H1 (cell line): ENCODE measurements around the gene EFNA3. TPM values are rescaled to one million over a fixed set of nuclear protein-coding genes. Genes with fewer than 3 reads are reported as not detected.

Source experiments
- CTCF ChIA-PET: fragments of 300-600 bp; sonication (Branson Sonifier 250); formaldehyde crosslinking; loops from one replicate; lab custom pipeline; 2021; ENCODE audit not compliant: partially characterized antibody; lab: Charles Lee
- POLR2A ChIA-PET: fragments of 300-600 bp; sonication (Branson Sonifier 250); formaldehyde crosslinking; loops from one replicate; lab custom pipeline; 2021; ENCODE audit warnings: inconsistent platforms; ENCODE audit not compliant: partially characterized antibody; lab: Charles Lee
- DNase-seq, 2 experiments: peaks; one replicate each; pipeline versions ENCODE4 v3.0.0 to v3.0.0-alpha.2; 2010 to 2022; ENCODE audit warnings: low spot score in 2 of 2, low read depth in 1 of 2, mixed read lengths in 1 of 2
- FAIRE-seq: peaks from 2 replicates; lab custom pipeline; 2011; peaks lifted over from hg19 to GRCh38; lab: Jason Lieb, UNC
- H2AFZ ChIP-seq: 2 replicates; pipeline ENCODE4 v1.8.1; 2012; ENCODE audit warnings: low read length, inconsistent platforms
- H2AK5ac ChIP-seq: 2 replicates; pipeline ENCODE4 v1.6.1; 2013; ENCODE audit warnings: low read depth, low read length
- H2BK120ac ChIP-seq: replicated peaks from 2 replicates; pipeline ENCODE3; 2013; ENCODE audit warnings: low read depth, low read length, inconsistent platforms
- H2BK12ac ChIP-seq: 2 replicates; pipeline ENCODE4 v1.6.1; 2013; ENCODE audit warnings: low read depth, low read length
- H2BK15ac ChIP-seq: 2 replicates; pipeline ENCODE4 v1.6.1; 2013; ENCODE audit warnings: low read length
- H2BK20ac ChIP-seq: 2 replicates; pipeline ENCODE4 v1.6.1; 2013; ENCODE audit warnings: low read length
- H2BK5ac ChIP-seq: 2 replicates; pipeline ENCODE4 v1.6.1; 2013; ENCODE audit warnings: low read depth, low read length
- H3K14ac ChIP-seq: 2 replicates; pipeline ENCODE4 v1.6.1; 2013; ENCODE audit warnings: inconsistent platforms; ENCODE audit not compliant: insufficient read length
- H3K18ac ChIP-seq: 2 replicates; pipeline ENCODE4 v1.6.1; 2013; ENCODE audit warnings: low read length; ENCODE audit errors: extremely low read depth
- H3K23ac ChIP-seq: 2 replicates; pipeline ENCODE4 v1.6.1; 2013; ENCODE audit warnings: inconsistent platforms; ENCODE audit not compliant: insufficient read length
- H3K23me2 ChIP-seq: 2 replicates; pipeline ENCODE4 v1.6.1; 2013; ENCODE audit warnings: low read depth, low read length
- H3K27ac ChIP-seq: 2 replicates; pipeline ENCODE4 v1.6.1; 2011; ENCODE audit warnings: low read depth, low read length, inconsistent platforms
- H3K27me3 ChIP-seq, 4 experiments: replicated peaks in 1 of 4; 1 replicate in 1 of 4; 2 replicates in 3 of 4; pipeline versions ENCODE4 v1.6.1 to v1.8.1; 2011 to 2013; ENCODE audit warnings: low read length in 3 of 4, mild to moderate bottlenecking in 3 of 4, inconsistent platforms in 2 of 4, mixed read lengths in 2 of 4, moderate library complexity in 1 of 4; ENCODE audit not compliant: control insufficient read depth in 3 of 4, insufficient read depth in 3 of 4; ENCODE audit errors: extremely low read depth in 1 of 4
- H3K36me3 ChIP-seq, 4 experiments: 2 replicates each; pipeline versions ENCODE4 v1.6.1 to v1.8.1; 2011 to 2013; ENCODE audit warnings: mild to moderate bottlenecking in 4 of 4, low read length in 3 of 4, moderate library complexity in 2 of 4, control low read depth in 1 of 4, inconsistent platforms in 1 of 4; ENCODE audit not compliant: insufficient read depth in 4 of 4, control insufficient read depth in 2 of 4
- H3K4ac ChIP-seq: replicated peaks from 2 replicates; pipeline ENCODE3; 2013; ENCODE audit warnings: low read length, low read depth, mixed read lengths, inconsistent platforms; ENCODE audit not compliant: insufficient read length
- H3K4me1 ChIP-seq, 4 experiments: replicated peaks in 1 of 4; 1 replicate in 1 of 4; 2 replicates in 3 of 4; pipeline versions ENCODE4 v1.6.1 to v1.8.1; 2011 to 2013; ENCODE audit warnings: low read length in 3 of 4, inconsistent platforms in 2 of 4, mixed read lengths in 1 of 4; ENCODE audit not compliant: insufficient read depth in 4 of 4, control insufficient read depth in 3 of 4
- H3K4me2 ChIP-seq, 2 experiments: 2 replicates each; pipeline versions ENCODE4 v1.6.1 to v1.8.1; 2011 to 2013; ENCODE audit warnings: low read depth in 2 of 2, low read length in 2 of 2, control low read depth in 1 of 2, inconsistent platforms in 1 of 2, mild to moderate bottlenecking in 1 of 2; ENCODE audit not compliant: insufficient read depth in 1 of 2
- H3K4me3 ChIP-seq, 4 experiments: fragments of 200-600, 300-600 bp in 1 of 4; sonication (generic), shearing (Covaris generic), sonication (Bioruptor Twin) in 1 of 4; 2 replicates each; pipeline versions ENCODE4 v1.5.1 to v1.8.1; 2011 to 2016; ENCODE audit warnings: low read length in 4 of 4, low read depth in 3 of 4, control low read depth in 2 of 4, inconsistent platforms in 2 of 4, mild to moderate bottlenecking in 2 of 4, mixed read lengths in 1 of 4, moderate library complexity in 1 of 4; ENCODE audit not compliant: insufficient read depth in 2 of 4; ENCODE audit errors: extremely low read depth in 1 of 4
- H3K56ac ChIP-seq: replicated peaks from 2 replicates; pipeline ENCODE3; 2013; ENCODE audit warnings: low read depth, mild to moderate bottlenecking, mixed read lengths, low read length, inconsistent platforms; ENCODE audit not compliant: insufficient read length
- H3K79me1 ChIP-seq: 2 replicates; pipeline ENCODE4 v1.6.1; 2013; ENCODE audit warnings: low read depth, low read length, control low read depth
- H3K79me2 ChIP-seq, 2 experiments: 2 replicates each; pipeline versions ENCODE4 v1.6.1 to v1.8.1; 2012 to 2013; ENCODE audit warnings: low read length in 2 of 2, mild to moderate bottlenecking in 2 of 2, inconsistent platforms in 1 of 2; ENCODE audit not compliant: insufficient read depth in 2 of 2, control insufficient read depth in 1 of 2
- H3K9ac ChIP-seq, 4 experiments: replicated peaks in 1 of 4; 1 replicate in 1 of 4; 2 replicates in 3 of 4; pipeline versions ENCODE4 v1.6.1 to v1.8.1; 2011 to 2013; ENCODE audit warnings: low read depth in 3 of 4, low read length in 3 of 4, control low read depth in 2 of 4, mild to moderate bottlenecking in 2 of 4, moderate library complexity in 2 of 4, inconsistent platforms in 1 of 4; ENCODE audit errors: extremely low read depth in 1 of 4
- H3K9me3 ChIP-seq, 2 experiments: 2 replicates each; pipeline versions ENCODE4 v1.6.1 to v1.8.1; 2012 to 2013; ENCODE audit warnings: mild to moderate bottlenecking in 2 of 2, moderate library complexity in 2 of 2, control low read depth in 1 of 2, inconsistent platforms in 1 of 2, low read depth in 1 of 2, low read length in 1 of 2, mixed read lengths in 1 of 2; ENCODE audit not compliant: insufficient read depth in 2 of 2
- H4K20me1 ChIP-seq, 2 experiments: replicated peaks in 1 of 2; 2 replicates each; pipeline versions ENCODE3 to v1.8.1; 2011 to 2013; ENCODE audit warnings: inconsistent platforms in 2 of 2, low read length in 2 of 2, mild to moderate bottlenecking in 1 of 2; ENCODE audit not compliant: insufficient read depth in 2 of 2, control insufficient read depth in 1 of 2
- H4K5ac ChIP-seq: 2 replicates; pipeline ENCODE4 v1.6.1; 2013; ENCODE audit warnings: low read length, low read depth, mixed read lengths, inconsistent platforms; ENCODE audit not compliant: insufficient read length
- H4K8ac ChIP-seq: 2 replicates; pipeline ENCODE4 v1.8.0; 2013; ENCODE audit warnings: mild to moderate bottlenecking, moderate library complexity, low read length, inconsistent platforms; ENCODE audit not compliant: insufficient read depth; ENCODE audit errors: extremely low read depth
- H4K91ac ChIP-seq: replicated peaks from 2 replicates; pipeline ENCODE3; 2013; ENCODE audit warnings: low read length, mixed read lengths, inconsistent platforms; ENCODE audit not compliant: insufficient read length
- ASH2L ChIP-seq: fragments of 200-600, 300-600 bp; sonication (generic); IDR thresholded peaks from one replicate; pipeline ENCODE4 v1.7.1; 2017; ENCODE audit warnings: low read length
- CHD2 ChIP-seq: IDR thresholded peaks from 2 replicates; pipeline ENCODE4 v1.6.1; 2012; ENCODE audit warnings: low read length, improper control_type of control experiment
- SUZ12 ChIP-seq: fragments of 200-600 bp; sonication (generic); IDR thresholded peaks from 2 replicates; pipeline ENCODE4 v1.6.1; 2012; ENCODE audit warnings: mild to moderate bottlenecking, inconsistent platforms, low read length, moderate library complexity, mixed read lengths
- WGBS, 2 experiments: shearing (Covaris generic) in 1 of 2; methylation state at CpG; one replicate each; pipeline versions ENCODE4 v1.1.6 to v1.1.7; 2013 to 2015; ENCODE audit warnings: low lambda C conversion rate in 2 of 2, mixed read lengths in 2 of 2, inconsistent platforms in 1 of 2, low coverage in 1 of 2, missing lambda C conversion rate in 1 of 2; ENCODE audit not compliant: insufficient replicate concordance in 2 of 2, insufficient coverage in 1 of 2, insufficient read length in 1 of 2; ENCODE audit errors: extremely low coverage in 1 of 2, missing lambda C conversion rate in 1 of 2; 5-methylcytosine and 5-hydroxymethylcytosine counted together
- polyA plus RNA-seq, 7 experiments: library from polyadenylated mRNA; depleted of rRNA in 3 of 7; stranded (reverse) in 5 of 7; unstranded in 2 of 7; fragments of >200 nt in 5 of 7; fragments of 200-250 nt in 2 of 7; gene quantifications; 1 replicate in 5 of 7; 2 replicates in 1 of 7; 4 replicates in 1 of 7; pipeline versions ENCODE4 v1.2.1 to v1.2.3, GENCODE V29; 2011 to 2013; ENCODE audit warnings: missing spikeins in 2 of 7, mixed read lengths in 2 of 7
- total RNA-seq: library from RNA; stranded (reverse); fragmentation: NEBNext Ultra II Directional; extraction: Animal tissue kit (Norgen Biotek cat#: 25700); gene quantifications from 2 replicates; pipeline ENCODE4 v1.2.1, GENCODE V29; 2021

EFNA3 gene
- total and polyA plus RNA-seq, 2 of the 8 experiments (the other 6 are each of a cell fraction or from before 2014, with no cell fraction given), result 10.8 to 13.8 TPM

- peak overlapping the region; percentile 46 for H3K4ac ChIP-seq
- H3K18ac ChIP-seq, result no peak overlapping the region
- peaks cover 25 to 37% (median 32%) of the 10 kb centered on the region in 4 experiments for H3K27me3 ChIP-seq
- peak overlapping the region in 1 of 4 experiments; percentile 4; a peak in 3 of 7 replicates for H3K9ac ChIP-seq
- H2BK12ac ChIP-seq, result peak overlapping the region; percentile 96; the same call in 1 of the 2 replicates
- no peak overlapping the region for H3K14ac ChIP-seq
- H3K23me2 ChIP-seq, result peaks cover 33% of the 10 kb centered on the region
- peak overlapping the region; percentile 75 for H4K91ac ChIP-seq
- H3K79me2 ChIP-seq, result no peaks in the 10 kb centered on the region
- H3K4me1 ChIP-seq, result peaks cover 16 to 60% (median 33%) of the 10 kb centered on the region in 4 experiments
- H2BK15ac ChIP-seq, result no peak overlapping the region
- H2BK5ac ChIP-seq, result 0 out of 2 replicates have a peak overlapping the region, but pooled peaks have one; percentile 85
- no peak for DNase-seq
- peaks cover 0 to 4% (median under 1%) of the 10 kb centered on the region in 4 experiments; a peak in 2 of 8 replicates for H3K36me3 ChIP-seq
- CTCF ChIA-PET, result interaction anchor here (0.8 to 14.2 kb wide), 9 partner anchors 13 to 74 kb away, joined by 3 to 187 read pairs (median 5); partner anchors contain the start of genes KRTCAP2 and TRIM46
- H2AFZ ChIP-seq, result no peak overlapping the region
- no peak overlapping the region for H3K56ac ChIP-seq
- POLR2A ChIA-PET, result interaction anchor here (0.9 to 3.1 kb wide), 13 partner anchors 8 to 126 kb away, joined by 3 to 24 read pairs (median 4); partner anchors contain the start of genes ADAM15, EFNA3, KRTCAP2 and TRIM46
- peak overlapping the region; percentile 49 for H4K5ac ChIP-seq
- H2BK20ac ChIP-seq, result no peak overlapping the region
- peak overlapping the region; percentile 7 to 62 (median 14); a peak in 5 of 8 replicates for H3K4me3 ChIP-seq
- H4K8ac ChIP-seq, result peak overlapping the region; percentile 53
- WGBS, 2 experiments, result 34% methylated on average over 6 of the region's 6 CpGs; no CpG with 5 or more reads in 1 of the 2 experiments
- no peaks in the 10 kb centered on the region for H3K79me1 ChIP-seq
- H2BK120ac ChIP-seq, result peak overlapping the region; percentile 31
- no peaks in the 10 kb centered on the region for H3K9me3 ChIP-seq
- TF ChIP-seq ASH2L (no peak), CHD2 (0 out of 2 replicates have a peak, but pooled peaks have one; percentile 4), SUZ12 (0 out of 2 replicates have a peak, but pooled peaks have one; percentile 1)
- no peak overlapping the region for H3K23ac ChIP-seq
- no peak overlapping the region for H2AK5ac ChIP-seq
- H4K20me1 ChIP-seq, result no peaks in the 10 kb centered on the region
- H3K27ac ChIP-seq, result no peak overlapping the region
- no peak for FAIRE-seq
- peak overlapping the region; percentile 94 to 97 for H3K4me2 ChIP-seq
These were observed 51.8 kb downstream of the EFNA3 start for GRCh38 chr1:155130272-155131006.
